GM23338 (cell line): Measurements from ENCODE around the gene RXYLT1. TPM values are rescaled to one million over a fixed set of nuclear protein-coding genes. Genes with fewer than 3 reads are reported as not detected.
A peak's percentile ranks its signal among the peaks of the same experiment; 100 is the strongest.

Experiments
- ATAC-seq: fragments of 200-7000 bp; cut with Tn5 transposase; 3 replicates; pipeline ENCODE4 v1.9.1; 2020
- DNase-seq: peaks from one replicate; pipeline ENCODE4 v3.0.0-alpha.2; 2015; ENCODE audit warnings: low spot score
- H2AFZ ChIP-seq: fragments of 200-600 bp; sonication (generic); 2 replicates; pipeline ENCODE4 v1.8.0; 2016; ENCODE audit warnings: antibody characterized with exemption, mild to moderate bottlenecking, moderate library complexity
- H3F3A ChIP-seq: fragments of 200-600 bp; sonication (generic); replicated peaks from 2 replicates; pipeline ENCODE4 v1.8.0; 2017; ENCODE audit warnings: antibody characterized with exemption, mixed run types, low read depth
- H3K27ac ChIP-seq: fragments of 200-600 bp; sonication (generic); 2 replicates; pipeline ENCODE4 v1.6.1; 2016; ENCODE audit warnings: low read depth
- H3K27me3 ChIP-seq: fragments of 200-600 bp; sonication (generic); 2 replicates; pipeline ENCODE4 v1.8.0; 2016; ENCODE audit warnings: mild to moderate bottlenecking, mixed run types, moderate library complexity; ENCODE audit not compliant: insufficient read depth
- H3K36me3 ChIP-seq: fragments of 200-600 bp; sonication (generic); 2 replicates; pipeline ENCODE4 v1.8.0; 2016; ENCODE audit warnings: mild to moderate bottlenecking; ENCODE audit not compliant: insufficient read depth
- H3K4me1 ChIP-seq: fragments of 200-600 bp; sonication (generic); 2 replicates; pipeline ENCODE4 v1.8.0; 2016; ENCODE audit warnings: mild to moderate bottlenecking, moderate library complexity; ENCODE audit not compliant: insufficient read depth
- H3K4me2 ChIP-seq: fragments of 200-600 bp; sonication (generic); 2 replicates; pipeline ENCODE4 v1.7.1; 2017; ENCODE audit warnings: mixed run types
- H3K4me3 ChIP-seq: fragments of 200-600 bp; sonication (generic); 2 replicates; pipeline ENCODE4 v1.6.1; 2016; ENCODE audit warnings: mixed run types
- H3K79me2 ChIP-seq: fragments of 200-600 bp; sonication (generic); replicated peaks from 2 replicates; pipeline ENCODE4 v1.8.0; 2017; ENCODE audit warnings: mild to moderate bottlenecking; ENCODE audit not compliant: insufficient read depth
- H3K9me2 ChIP-seq: fragments of 200-600 bp; sonication (generic); 2 replicates; pipeline ENCODE4 v1.8.0; 2017; ENCODE audit not compliant: insufficient read depth
- H4K20me1 ChIP-seq: fragments of 200-600 bp; sonication (generic); replicated peaks from 2 replicates; pipeline ENCODE4 v1.8.0; 2017; ENCODE audit warnings: mild to moderate bottlenecking; ENCODE audit not compliant: insufficient read depth
- H3K27ac Mint-ChIP-seq: 2 replicates; pipeline ENCODE4 v1.8.0; 2020; ENCODE audit warnings: inconsistent platforms, mild to moderate bottlenecking, moderate library complexity, mixed read lengths
- H3K27me3 Mint-ChIP-seq: 3 replicates; pipeline ENCODE4 v1.8.0; 2022; ENCODE audit warnings: low read depth, mild to moderate bottlenecking, moderate library complexity, mixed read lengths, inconsistent platforms; ENCODE audit not compliant: insufficient read depth, poor library complexity
- H3K36me3 Mint-ChIP-seq: 3 replicates; pipeline ENCODE4 v1.8.0; 2021; ENCODE audit warnings: low read depth, mild to moderate bottlenecking, inconsistent platforms, moderate library complexity, mixed read lengths
- H3K4me1 Mint-ChIP-seq: 3 replicates; pipeline ENCODE4 v1.8.0; 2020; ENCODE audit warnings: mild to moderate bottlenecking, inconsistent platforms, mixed read lengths
- H3K4me3 Mint-ChIP-seq: 3 replicates; pipeline ENCODE4 v1.8.0; 2021; ENCODE audit warnings: moderate library complexity, mild to moderate bottlenecking, inconsistent platforms, mixed read lengths
- H3K9me3 Mint-ChIP-seq: 3 replicates; pipeline ENCODE4 v1.8.0; 2020; ENCODE audit warnings: moderate library complexity, mild to moderate bottlenecking, inconsistent platforms, mixed read lengths
- CTCF ChIP-seq, 2 experiments: fragments of 200-600 bp in 1 of 2; sonication (generic) in 1 of 2; conservative IDR thresholded peaks; 2 replicates each; pipeline versions ENCODE4 v1.5.1 to v1.6.1; 2016 to 2017; ENCODE audit warnings: antibody characterized with exemption in 2 of 2, low read depth in 2 of 2, mild to moderate bottlenecking in 2 of 2, moderate library complexity in 1 of 2
- EZH2 ChIP-seq: fragments of 200-600 bp; sonication (generic); IDR thresholded peaks from one replicate; pipeline ENCODE4 v1.8.0; 2017; ENCODE audit warnings: antibody characterized with exemption, mild to moderate bottlenecking, low read depth; ENCODE audit not compliant: unreplicated experiment
- NANOG ChIP-seq: IDR thresholded peaks from 2 replicates; pipeline ENCODE4 v1.6.1; 2016; ENCODE audit warnings: antibody characterized with exemption, borderline replicate concordance
- STAT1 ChIP-seq: IDR thresholded peaks from one replicate; pipeline ENCODE4 v1.6.1; 2016; ENCODE audit warnings: antibody characterized with exemption; ENCODE audit not compliant: unreplicated experiment
- ZNF462 ChIP-seq: fragments of 250-450 bp; sonication (Bioruptor Pico); IDR thresholded peaks from 2 replicates; pipeline ENCODE4 v1.5.0; 2020; ENCODE audit warnings: mild to moderate bottlenecking, moderate library complexity
- polyA plus RNA-seq: library from polyadenylated mRNA; unstranded; fragments of >200 nt; fragmentation: Nextera tagmentation; extraction: Ambion mirVana; gene quantifications from 2 replicates; pipeline ENCODE4 v1.2.1, GENCODE V29; 2016
- total RNA-seq: library from RNA; depleted of rRNA; stranded (reverse); fragments of >200 nt; shearing (Covaris generic); gene quantifications from 2 replicates; pipeline ENCODE4 v1.2.3, GENCODE V29; 2014

Gene RXYLT1
- total and polyA plus RNA-seq, 2 experiments from 2014 or later: 10.1 to 11.1 TPM

- no peak for TF ChIP-seq ZNF462 (CRISPR knock-in tag)
- TF ChIP-seq EZH2: no peak
- no peak for TF ChIP-seq NANOG
These were observed 42.6 kb downstream of the RXYLT1 start (continued) for GRCh38 chr12:63822352-63822751.

GRCh38 chr12:63823040-63823439, 43.3 kb downstream of the RXYLT1 start:
- Histone ChIP-seq H3K4me2 (no peak overlapping the region), H3K27me3 (peaks cover 18% of the 10 kb centered on the region; the same call in 1 of the 2 replicates), H4K20me1 (no peaks in the 10 kb centered on the region), H3K4me1 (peaks cover 6% of the 10 kb centered on the region; the same call in 1 of the 2 replicates), H3K9me2 (0 out of 2 replicates have a peak, but pooled peaks cover 2% of the 10 kb centered on the region), H3K79me2 (no peaks in the 10 kb centered on the region), H2AFZ (no peak overlapping the region), H3K27ac (no peak overlapping the region), H3F3A (no peaks in the 10 kb centered on the region), H3K36me3 (no peaks in the 10 kb centered on the region), H3K4me3 (no peak overlapping the region)
- DNase-seq (no peak), ATAC-seq (peak; percentile 45)
- Mint-ChIP-seq H3K4me1 (no peaks in the 10 kb centered on the region), H3K36me3 (no peaks in the 10 kb centered on the region), H3K4me3 (no peak overlapping the region), H3K27me3 (peaks cover 9% of the 10 kb centered on the region), H3K9me3 (no peaks in the 10 kb centered on the region; the same call in 1 of the 3 replicates), H3K27ac (no peak overlapping the region)
- TF ChIP-seq CTCF (conservative IDR thresholded peaks at IDR 0.05; ENCODE audit: low read depth in 2 of 2): peak in 1 of 2 experiments; percentile 33; a peak in 2 of 4 replicates
- no peak for TF ChIP-seq STAT1
